ENCODE results near the gene TMEM41B. TPM values are rescaled to one million over a fixed set of nuclear protein-coding genes. Genes with fewer than 3 reads are reported as not detected.
"Not testable (repeated sequence)": the region's sequence is repeated elsewhere in the genome, so short reads cannot be mapped to it uniquely, and the experiment has no call there.

Gene TMEM41B
- total and polyA plus RNA-seq, 2 of the 4 experiments (the other 2 are of a cell fraction), result 20.8 to 21.5 TPM

DNA sequence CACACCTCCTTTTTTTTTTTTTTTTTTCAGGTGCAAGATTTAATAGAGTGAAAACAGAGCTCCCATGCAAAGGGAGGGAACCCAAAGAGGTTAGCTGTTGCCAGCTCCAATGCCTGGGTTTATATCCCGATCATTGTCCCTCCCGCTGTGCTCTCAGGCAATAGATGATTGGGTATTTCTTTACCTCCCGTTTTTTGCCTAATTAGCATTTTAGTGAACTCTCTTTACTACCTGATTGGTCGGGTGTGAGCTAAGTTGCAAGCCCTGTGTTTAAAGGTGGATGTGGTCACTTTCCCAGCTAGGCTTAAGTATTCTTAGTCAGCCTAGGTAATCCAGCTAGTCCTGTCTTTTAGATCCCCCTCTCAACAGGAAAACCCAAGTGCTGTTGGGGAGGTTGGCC is 33.4 kb upstream of the TMEM41B start:
- not testable (repeated sequence) for H3K4me3 ChIP-seq (ENCODE audit: insufficient read depth, low read depth, low read length); BruUV-seq (replicated peaks)

More for the DNA sequence above, 33.4 kb upstream of the TMEM41B start:
- H3K18ac ChIP-seq (ENCODE audit: low read depth, low read length); H4K91ac ChIP-seq (ENCODE audit: insufficient read depth, low read depth, low read length); H4K5ac ChIP-seq (ENCODE audit: low read depth, low read length); ATAC-seq (ENCODE audit: low read depth); H3K27ac ChIP-seq (ENCODE audit: insufficient read depth, low read length); H3K9me1 ChIP-seq (ENCODE audit: insufficient read depth, low read length); H2AFZ ChIP-seq (replicated peaks; ENCODE audit: low read length, poor library complexity); POLR2A ChIA-PET (ENCODE audit: unreplicated experiment); intact Hi-C loops (cut with micrococcal nuclease); H3K4me1 ChIP-seq (ENCODE audit: control insufficient read depth, insufficient read depth, low read length); dilution Hi-C loops (cut with HindIII; ENCODE audit: low sequenced_read_pairs, unreplicated experiment); H3K9ac ChIP-seq (ENCODE audit: low read depth, low read length); H2BK5ac ChIP-seq (ENCODE audit: low read depth, low read length, poor library complexity, severe bottlenecking); H3K4me2 ChIP-seq (ENCODE audit: low read depth, low read length); H3K36me3 ChIP-seq (ENCODE audit: control insufficient read depth, insufficient read depth, low read length); H3K9me3 ChIP-seq (ENCODE audit: control insufficient read depth, insufficient read depth, low read length); H3K56ac ChIP-seq (ENCODE audit: extremely low read depth, insufficient read depth, low read length); H3K14ac ChIP-seq (replicated peaks; ENCODE audit: low read depth, low read length); DNase-seq; H4K20me1 ChIP-seq (ENCODE audit: insufficient read depth, low read length); H3K23ac ChIP-seq (ENCODE audit: low read depth, low read length); H3K79me1 ChIP-seq (ENCODE audit: low read depth in 1 of 2, low read length in 2 of 2); H2BK20ac ChIP-seq (ENCODE audit: low read depth, low read length); H2BK15ac ChIP-seq (ENCODE audit: low read depth, low read length); H2AK9ac ChIP-seq (replicated peaks; ENCODE audit: low read depth, low read length, poor library complexity); H3K27me3 ChIP-seq (ENCODE audit: control insufficient read depth, insufficient read depth, low read length); in situ Hi-C loops (cut with MboI; ENCODE audit: low sequenced_read_pairs); H4K8ac ChIP-seq (ENCODE audit: low read depth in 2 of 2, low read length in 2 of 2); H2AK5ac ChIP-seq (ENCODE audit: low read depth, low read length); H3K4ac ChIP-seq (ENCODE audit: low read depth, low read length); H2BK120ac ChIP-seq (ENCODE audit: low read depth, low read length); CTCF ChIA-PET: not testable (repeated sequence)
- WGBS, 2 experiments (ENCODE audit: extremely low coverage in 2 of 2, insufficient read length in 1 of 2), result no CpG with 5 or more reads among the region's 4 CpGs
